IPS-18c (cell line): Measurements from ENCODE around the gene TSPAN13.
"Not testable (repeated sequence)": the region's sequence is repeated elsewhere in the genome, so short reads cannot be mapped to it uniquely, and the experiment has no call there.

ENCODE experiments used
- H3K4me3 ChIP-seq: 2 replicates; pipeline ENCODE4 v1.7.0; 2013; ENCODE audit warnings: low read depth, mild to moderate bottlenecking, low read length, moderate library complexity; ENCODE audit not compliant: insufficient read depth
- H3K9me3 ChIP-seq: one replicate; pipeline ENCODE4 v1.6.1; 2013; ENCODE audit warnings: mild to moderate bottlenecking, low read length, moderate library complexity; ENCODE audit not compliant: control insufficient read depth, insufficient read depth

TSPAN13 gene

GRCh38 chr7:16759840-16760239, 6.3 kb downstream of the TSPAN13 start:
- Histone ChIP-seq H3K4me3 (no peak overlapping the region), H3K9me3 (no peaks in the 10 kb centered on the region)

- H3K4me3 ChIP-seq, result no peak overlapping the region
- H3K9me3 ChIP-seq, result no peaks in the 10 kb centered on the region
Measured at GRCh38 chr7:16762177-16762576, 8.6 kb downstream of the TSPAN13 start.

GRCh38 chr7:16764942-16765341, 11.4 kb downstream of the TSPAN13 start:
- Histone ChIP-seq H3K4me3 (no peak overlapping the region), H3K9me3 (no peaks in the 10 kb centered on the region)

- Histone ChIP-seq H3K4me3 (no peak overlapping the region), H3K9me3 (no peaks in the 10 kb centered on the region)
Measured at GRCh38 chr7:16765436-16765859, 11.9 kb downstream of the TSPAN13 start.

GRCh38 chr7:16769994-16770393, 16.4 kb downstream of the TSPAN13 start:
- not testable (repeated sequence) for H3K4me3 ChIP-seq, H3K9me3 ChIP-seq

- Histone ChIP-seq H3K4me3 (no peak overlapping the region), H3K9me3 (no peaks in the 10 kb centered on the region)
Measured at GRCh38 chr7:16770657-16771329, 17.2 kb downstream of the TSPAN13 start.

GRCh38 chr7:16773326-16773725, 19.8 kb downstream of the TSPAN13 start:
- Histone ChIP-seq H3K9me3 (no peaks in the 10 kb centered on the region), H3K4me3 (no peak overlapping the region)

- Histone ChIP-seq H3K4me3 (no peak overlapping the region), H3K9me3 (no peaks in the 10 kb centered on the region)
Measured at GRCh38 chr7:16773884-16774283, 20.3 kb downstream of the TSPAN13 start.

- Histone ChIP-seq H3K4me3 (no peak overlapping the region), H3K9me3 (no peaks in the 10 kb centered on the region)
Measured at GRCh38 chr7:16774294-16774693, 20.7 kb downstream of the TSPAN13 start.

- Histone ChIP-seq H3K4me3 (no peak overlapping the region), H3K9me3 (no peaks in the 10 kb centered on the region)
Measured at GRCh38 chr7:16774986-16775385, 21.4 kb downstream of the TSPAN13 start.

- Histone ChIP-seq H3K4me3 (no peak overlapping the region), H3K9me3 (no peaks in the 10 kb centered on the region)
Measured at GRCh38 chr7:16776053-16776452, 22.5 kb downstream of the TSPAN13 start.

- Histone ChIP-seq H3K4me3 (no peak overlapping the region), H3K9me3 (no peaks in the 10 kb centered on the region)
Measured at GRCh38 chr7:16778476-16778875, 24.9 kb downstream of the TSPAN13 start.

- no peaks in the 10 kb centered on the region for H3K9me3 ChIP-seq
- H3K4me3 ChIP-seq, result no peak overlapping the region
Measured at GRCh38 chr7:16779051-16779450, 25.5 kb downstream of the TSPAN13 start.

GRCh38 chr7:16780596-16780995, 27.0 kb downstream of the TSPAN13 start:
- Histone ChIP-seq H3K4me3 (no peak overlapping the region), H3K9me3 (no peaks in the 10 kb centered on the region)

- H3K9me3 ChIP-seq, result no peaks in the 10 kb centered on the region
- H3K4me3 ChIP-seq, result no peak overlapping the region
Measured at GRCh38 chr7:16785321-16785720, 31.8 kb downstream of the TSPAN13 start.

- no peak overlapping the region for H3K4me3 ChIP-seq
- no peaks in the 10 kb centered on the region for H3K9me3 ChIP-seq
Measured at GRCh38 chr7:16785846-16786245, 32.3 kb downstream of the TSPAN13 start.

GRCh38 chr7:16786257-16786656, 32.7 kb downstream of the TSPAN13 start:
- Histone ChIP-seq H3K9me3 (no peaks in the 10 kb centered on the region), H3K4me3 (no peak overlapping the region)

GRCh38 chr7:16787127-16787526, 33.6 kb downstream of the TSPAN13 start:
- no peaks in the 10 kb centered on the region for H3K9me3 ChIP-seq
- no peak overlapping the region for H3K4me3 ChIP-seq

- Histone ChIP-seq H3K4me3 (no peak overlapping the region), H3K9me3 (no peaks in the 10 kb centered on the region)
Measured at GRCh38 chr7:16791071-16791470, 37.5 kb downstream of the TSPAN13 start.
